GM18502 (cell line): ENCODE measurements around the gene PHACTR1.

Source experiments
- ATAC-seq: cut with Tn5 transposase; IDR thresholded peaks from one replicate; pipeline ENCODE4 v1.9.1; 2021; ENCODE audit warnings: mild to moderate bottlenecking; ENCODE audit not compliant: unreplicated experiment, poor library complexity

Gene PHACTR1

DNA sequence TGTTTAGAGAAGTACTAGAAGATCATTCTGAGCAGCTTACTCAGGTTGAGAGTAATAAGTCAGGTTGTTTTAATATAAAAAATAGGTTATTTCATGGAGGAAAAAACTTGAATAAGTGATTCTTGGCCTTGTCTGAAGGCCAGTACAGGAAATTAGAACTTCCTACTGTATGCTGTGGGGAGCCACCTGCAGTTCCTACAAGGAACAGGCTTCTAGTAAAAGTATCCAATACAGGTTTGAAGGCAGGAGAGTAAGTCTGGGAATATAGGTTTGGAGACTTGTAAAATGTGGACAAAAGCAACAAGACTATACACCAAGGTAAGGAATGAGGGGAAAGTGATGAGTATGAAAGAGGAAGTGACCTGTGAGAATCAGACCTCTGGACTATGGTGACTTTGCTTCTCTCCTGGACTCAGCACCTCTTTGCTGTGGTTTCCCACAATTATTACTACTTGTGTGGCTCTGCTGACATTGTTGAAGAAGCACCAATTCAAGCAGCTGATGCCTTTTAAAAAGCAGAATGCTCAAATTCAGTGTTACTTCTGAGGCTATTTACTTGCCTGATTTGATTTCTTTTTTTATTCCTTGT, 333.2 kb downstream of the PHACTR1 start:
- ATAC-seq: no peak

DNA sequence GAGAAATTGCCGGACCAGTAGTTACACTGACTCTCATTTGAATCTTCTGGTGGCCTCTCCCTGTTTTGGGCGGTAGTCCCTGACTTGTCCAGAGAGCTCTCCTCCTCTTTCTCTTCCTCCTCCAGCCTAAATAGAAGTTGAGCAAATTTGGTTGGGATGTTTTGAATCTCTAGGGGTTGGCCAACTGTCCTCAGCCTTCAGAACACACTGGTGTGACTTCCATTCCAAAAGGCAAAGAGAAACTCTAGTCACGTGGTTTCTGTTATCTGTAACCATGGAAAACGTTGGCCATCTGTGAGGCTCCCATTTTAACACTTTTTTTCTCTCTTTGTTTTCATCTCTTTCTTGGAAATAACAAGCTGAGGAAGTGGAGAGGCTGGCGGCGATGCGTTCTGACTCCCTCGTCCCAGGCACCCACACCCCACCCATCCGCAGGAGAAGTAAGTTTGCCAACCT, 336.5 kb downstream of the PHACTR1 start:
- no peak for ATAC-seq

- no peak for ATAC-seq
Measured at GRCh38 chr6:13058051-13058450, 341.5 kb downstream of the PHACTR1 start.

GRCh38 chr6:13059026-13059425, 342.5 kb downstream of the PHACTR1 start:
- no peak for ATAC-seq

GRCh38 chr6:13063300-13063918, 346.8 kb downstream of the PHACTR1 start:
- ATAC-seq: no peak

GRCh38 chr6:13065581-13065980, 349.0 kb downstream of the PHACTR1 start:
- ATAC-seq: no peak

- ATAC-seq: no peak
Measured at GRCh38 chr6:13066050-13066449, 349.5 kb downstream of the PHACTR1 start.

DNA sequence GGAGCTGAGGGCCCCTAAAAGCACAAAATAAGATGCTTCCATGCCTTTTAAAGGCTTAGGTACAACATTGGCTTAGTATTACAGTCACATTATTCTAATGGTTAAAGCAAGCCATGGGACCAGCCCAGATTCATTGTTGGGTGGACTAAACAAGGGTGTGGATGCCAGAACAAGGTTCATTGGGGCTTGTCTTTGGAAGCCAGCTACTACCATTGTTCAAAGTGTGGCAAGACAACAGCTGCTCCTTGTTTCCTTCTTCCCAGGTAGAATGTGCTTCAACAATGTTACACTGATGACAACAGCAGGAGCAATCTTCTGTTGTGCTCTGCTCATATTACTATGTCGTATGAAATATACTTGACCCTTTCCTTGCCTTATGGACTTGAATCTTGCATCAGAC, 350.3 kb downstream of the PHACTR1 start:
- ATAC-seq: no peak

GRCh38 chr6:13068586-13069210, 352.1 kb downstream of the PHACTR1 start:
- no peak for ATAC-seq

DNA sequence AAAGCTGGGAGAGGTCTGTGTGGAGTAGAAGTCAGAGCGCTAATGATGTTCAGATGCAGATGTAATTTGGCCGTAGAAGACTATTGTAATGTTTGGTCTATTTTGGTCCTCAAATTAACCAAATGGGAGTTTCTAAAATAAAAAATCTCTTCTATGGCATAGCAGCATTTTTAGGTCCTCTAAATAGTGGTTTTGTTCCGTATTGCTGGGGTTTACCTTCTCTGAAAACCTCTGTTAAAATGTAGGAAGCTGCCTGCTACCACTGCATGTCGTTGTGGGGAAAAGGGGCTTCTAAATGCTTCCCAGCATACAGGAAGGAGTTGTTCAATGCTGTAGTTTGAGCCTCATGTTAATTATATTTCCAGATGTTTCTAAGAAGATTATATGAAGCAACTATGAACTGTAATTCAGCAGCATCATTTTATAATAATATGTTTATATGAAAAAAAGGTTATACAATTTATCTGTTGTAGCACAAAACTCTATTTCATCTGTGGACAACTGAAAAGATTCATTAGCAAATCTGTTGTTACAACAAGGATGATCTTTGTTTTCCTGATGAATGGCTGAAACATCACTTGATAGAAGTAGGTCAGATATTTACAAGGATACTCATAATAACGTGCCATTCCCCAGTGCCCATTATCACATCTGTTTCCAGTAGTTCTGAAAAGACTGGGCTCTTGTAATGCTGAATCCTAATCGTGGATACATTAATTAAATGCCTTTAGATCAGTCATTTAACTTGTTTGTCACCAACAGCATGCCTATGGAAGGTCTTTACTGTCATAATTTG, 355.2 kb downstream of the PHACTR1 start:
- no peak for ATAC-seq

DNA sequence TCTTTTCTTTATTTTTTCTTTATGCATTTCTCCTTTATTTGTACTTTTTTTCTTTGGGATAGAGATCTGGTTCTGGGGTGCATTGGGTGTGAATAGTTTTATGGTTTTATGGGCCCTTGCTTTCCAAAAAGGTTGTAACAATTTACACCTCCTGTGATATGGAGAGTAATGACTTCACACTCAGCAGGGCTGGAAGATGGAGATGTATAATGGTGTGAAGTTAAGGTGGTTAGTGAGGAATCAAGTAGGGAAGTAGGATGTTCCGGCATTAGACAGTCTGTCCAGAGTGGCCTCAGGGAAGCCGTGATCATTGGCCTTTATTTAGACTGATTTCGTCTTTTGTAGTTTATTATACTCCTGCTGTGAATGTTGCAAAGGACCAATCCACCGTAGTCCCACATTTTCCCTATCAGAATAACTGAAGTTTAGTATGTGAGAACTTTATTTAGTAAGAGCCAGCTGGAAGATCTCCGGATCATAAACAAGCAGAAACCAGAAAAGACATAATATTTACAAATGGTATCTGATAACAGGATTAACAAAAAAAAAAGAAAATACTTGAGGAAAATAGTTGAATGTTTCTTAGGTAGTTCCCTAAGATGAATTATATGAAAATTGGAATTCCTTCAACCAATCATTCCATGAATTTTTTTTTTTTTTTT, 356.2 kb downstream of the PHACTR1 start:
- ATAC-seq: no peak

DNA sequence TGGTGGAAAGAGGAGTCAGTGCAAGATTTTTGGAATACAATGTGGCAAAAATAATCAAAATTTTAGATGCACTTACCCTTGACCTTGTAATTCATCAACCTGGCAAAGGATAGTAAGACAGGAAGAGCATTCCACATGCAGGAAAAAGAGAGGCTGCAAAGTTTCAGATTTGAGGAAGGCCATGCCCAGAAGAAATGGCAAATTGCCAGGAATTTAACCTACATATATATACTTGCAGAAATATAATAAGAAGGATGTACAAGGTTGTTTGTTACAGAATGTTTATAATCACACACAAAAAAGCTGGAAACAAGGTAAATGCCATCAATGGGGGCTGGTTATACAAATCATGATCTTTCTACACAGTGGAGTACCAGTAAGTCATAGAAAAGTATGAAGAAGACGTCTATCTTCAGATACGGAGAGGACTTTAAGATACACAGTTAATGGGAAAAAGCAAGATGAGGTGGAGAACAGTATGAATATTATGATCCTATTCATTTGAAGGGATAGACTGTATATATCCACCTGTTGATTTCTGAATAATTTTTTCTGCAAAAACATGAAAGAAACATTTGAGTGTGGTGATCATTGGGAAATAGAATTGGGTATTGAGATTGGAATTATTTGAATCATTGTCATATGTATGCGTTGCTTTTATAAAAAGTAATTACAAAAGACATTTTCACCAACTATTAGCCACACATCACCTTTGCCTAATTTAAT, 358.0 kb downstream of the PHACTR1 start:
- ATAC-seq: no peak

GRCh38 chr6:13075141-13075845, 358.7 kb downstream of the PHACTR1 start:
- ATAC-seq: no peak

DNA sequence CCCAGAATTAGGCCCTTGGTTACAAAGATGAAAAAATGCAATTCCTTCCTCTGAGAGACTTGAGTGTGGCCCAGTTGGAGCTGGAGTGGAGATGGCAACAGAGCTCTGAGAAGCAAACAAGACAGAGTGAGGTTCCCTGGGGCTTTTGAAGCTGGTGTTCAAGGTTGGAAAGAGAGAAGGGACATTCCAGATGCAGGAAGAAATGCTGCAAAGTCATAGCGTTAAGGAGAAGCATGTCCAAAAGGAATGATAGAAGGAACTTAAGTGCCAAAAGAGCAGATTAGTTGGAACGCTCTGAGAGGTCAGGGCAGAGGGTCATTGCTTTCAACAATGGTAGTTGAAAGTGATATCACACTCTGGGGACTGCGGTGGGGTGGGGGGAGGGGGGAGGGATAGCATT, 360.0 kb downstream of the PHACTR1 start:
- no peak for ATAC-seq

GRCh38 chr6:13077117-13077516, 360.6 kb downstream of the PHACTR1 start:
- ATAC-seq: no peak

DNA sequence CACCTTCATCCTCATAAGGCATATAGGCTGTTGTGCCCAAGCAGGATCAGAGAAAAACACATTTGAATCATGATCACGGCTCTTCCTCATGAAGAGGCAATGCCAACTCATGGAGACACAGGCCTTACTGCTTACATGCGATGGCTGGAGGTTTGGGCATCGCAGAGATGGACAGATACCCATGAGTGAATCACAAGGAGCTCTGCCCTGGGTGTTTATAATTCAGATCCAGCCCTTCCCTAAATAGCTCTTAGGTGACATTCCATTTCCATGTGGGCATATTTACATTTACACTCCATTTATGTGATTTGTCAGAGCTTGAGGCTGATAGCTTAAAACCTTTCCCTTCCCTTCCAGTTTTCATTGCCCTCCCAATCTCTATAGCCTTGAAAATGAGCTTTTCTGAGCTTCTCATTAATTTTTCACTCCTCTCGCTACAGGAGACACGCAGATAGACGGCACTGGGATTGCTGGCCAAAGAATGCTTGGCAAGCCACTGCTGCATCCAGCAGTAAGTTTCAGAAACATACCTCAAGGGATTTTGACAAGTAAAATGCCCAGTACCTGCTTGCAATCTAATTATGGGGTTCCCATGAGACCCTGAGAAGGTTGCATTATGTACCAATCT, 362.6 kb downstream of the PHACTR1 start:
- ATAC-seq: no peak

- ATAC-seq: no peak
Measured at GRCh38 chr6:13080462-13081188, 364.1 kb downstream of the PHACTR1 start.

DNA sequence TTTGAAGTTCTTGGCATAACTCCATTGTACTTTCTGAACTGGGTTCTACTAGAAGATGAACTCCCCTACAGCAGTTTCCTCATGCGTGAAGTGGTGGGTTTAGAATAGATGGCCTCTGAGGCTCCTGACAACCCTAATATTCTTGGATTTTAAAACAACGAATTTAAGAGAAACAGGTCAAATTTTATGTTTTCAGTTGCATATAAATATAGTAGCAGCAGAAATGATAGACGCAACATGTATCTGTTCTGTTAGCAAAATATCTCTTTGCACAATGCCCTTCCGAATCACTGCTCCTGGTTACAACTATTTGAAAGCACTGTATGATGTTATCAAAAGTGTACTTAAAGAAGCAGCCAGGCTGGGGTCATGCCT, 364.6 kb downstream of the PHACTR1 start:
- ATAC-seq: no peak
